Nephron progenitor cell (in vitro differentiated cells): ENCODE results near the gene CEP57L1.

ENCODE experiments used
- DNase-seq: peaks from one replicate; pipeline ENCODE4 v3.0.0; 2021
- H3K27ac Mint-ChIP-seq: 2 replicates; pipeline ENCODE4 v1.8.0; 2021; ENCODE audit warnings: mild to moderate bottlenecking, moderate library complexity, mixed read lengths
- H3K27me3 Mint-ChIP-seq: 2 replicates; pipeline ENCODE4 v1.8.0; 2021; ENCODE audit warnings: mild to moderate bottlenecking, low read depth, mixed read lengths; ENCODE audit not compliant: poor library complexity
- H3K36me3 Mint-ChIP-seq: 2 replicates; pipeline ENCODE4 v1.8.0; 2021; ENCODE audit warnings: low read depth, mixed read lengths
- H3K4me1 Mint-ChIP-seq: 2 replicates; pipeline ENCODE4 v1.8.0; 2021; ENCODE audit warnings: mixed read lengths
- H3K4me3 Mint-ChIP-seq: 2 replicates; pipeline ENCODE4 v1.8.0; 2021; ENCODE audit warnings: mild to moderate bottlenecking, moderate library complexity, mixed read lengths
- H3K9me3 Mint-ChIP-seq: 2 replicates; pipeline ENCODE4 v1.8.0; 2021; ENCODE audit warnings: mild to moderate bottlenecking, moderate library complexity, mixed read lengths
- CTCF ChIP-seq: fragments of 200-600 bp; sonication (generic); IDR thresholded peaks from 2 replicates; pipeline ENCODE4 v1.5.0; 2021; ENCODE audit warnings: antibody characterized with exemption

The CEP57L1 gene

GRCh38 chr6:109095036-109095834, at the start of gene CEP57L1:
Gene CEP57L1 (plus strand): TSS chr6:109095507. CDS start chr6:109145222, 49,715 bp downstream.
- peak; percentile 97 for DNase-seq
- Mint-ChIP-seq H3K27me3 (no peaks in the 10 kb centered on the region), H3K36me3 (peaks cover 25% of the 10 kb centered on the region), H3K9me3 (no peaks in the 10 kb centered on the region), H3K27ac (peak within 1 kb of the TSS; percentile 100), H3K4me3 (peak within 1 kb of the TSS; percentile 95), H3K4me1 (peaks cover 52% of the 10 kb centered on the region)
- no peak for TF ChIP-seq CTCF

- no peak for TF ChIP-seq CTCF
- no peak overlapping the region for H3K27ac Mint-ChIP-seq
These were observed 47.1 kb upstream of the CEP57L1 start for GRCh38 chr6:109048176-109048575.

GRCh38 chr6:109048670-109049415, 46.5 kb upstream of the CEP57L1 start:
- Mint-ChIP-seq H3K4me3 (no peak overlapping the region), H3K4me1 (peaks cover 40% of the 10 kb centered on the region), H3K9me3 (peaks cover 30% of the 10 kb centered on the region), H3K27ac (no peak overlapping the region), H3K27me3 (no peaks in the 10 kb centered on the region), H3K36me3 (peaks cover 26% of the 10 kb centered on the region)
- no peak for DNase-seq
- TF ChIP-seq CTCF = no peak

More at GRCh38 chr6:109048176-109048575, 47.1 kb upstream of the CEP57L1 start:
- no peak for DNase-seq
- Mint-ChIP-seq H3K4me3 (no peak overlapping the region), H3K27me3 (no peaks in the 10 kb centered on the region), H3K36me3 (peaks cover 32% of the 10 kb centered on the region), H3K9me3 (peaks cover 36% of the 10 kb centered on the region), H3K4me1 (peaks cover 34% of the 10 kb centered on the region)

GRCh38 chr6:109050012-109050411, 45.3 kb upstream of the CEP57L1 start:
- Mint-ChIP-seq H3K4me1 (peaks cover 50% of the 10 kb centered on the region), H3K9me3 (peaks cover 25% of the 10 kb centered on the region), H3K4me3 (no peak overlapping the region), H3K27ac (no peak overlapping the region), H3K27me3 (no peaks in the 10 kb centered on the region), H3K36me3 (peaks cover 24% of the 10 kb centered on the region)
- no peak for DNase-seq
- no peak for TF ChIP-seq CTCF

- Mint-ChIP-seq H3K4me1 (peaks cover 53% of the 10 kb centered on the region), H3K4me3 (no peak overlapping the region), H3K36me3 (peaks cover 19% of the 10 kb centered on the region), H3K27me3 (no peaks in the 10 kb centered on the region), H3K27ac (peak overlapping the region; percentile 39), H3K9me3 (peaks cover 20% of the 10 kb centered on the region)
- TF ChIP-seq CTCF = no peak
- no peak for DNase-seq
These were observed 44.7 kb upstream of the CEP57L1 start for GRCh38 chr6:109050447-109051102.
